Stimulated activated CD4-positive, alpha-beta T cell treated with anti-CD3 and anti-CD28 coated beads, TNF-alpha, amount 100 ng/mL, for 48 hours (primary cell): ENCODE data around the gene REEP1.
A peak's percentile ranks its signal among the peaks of the same experiment; 100 is the strongest.

Source experiments
- DNase-seq, 3 donors: peaks; one replicate each; pipeline ENCODE4 v3.0.0-alpha.2; 2020; ENCODE audit warnings: low read depth in 3 of 3

The REEP1 gene

DNA sequence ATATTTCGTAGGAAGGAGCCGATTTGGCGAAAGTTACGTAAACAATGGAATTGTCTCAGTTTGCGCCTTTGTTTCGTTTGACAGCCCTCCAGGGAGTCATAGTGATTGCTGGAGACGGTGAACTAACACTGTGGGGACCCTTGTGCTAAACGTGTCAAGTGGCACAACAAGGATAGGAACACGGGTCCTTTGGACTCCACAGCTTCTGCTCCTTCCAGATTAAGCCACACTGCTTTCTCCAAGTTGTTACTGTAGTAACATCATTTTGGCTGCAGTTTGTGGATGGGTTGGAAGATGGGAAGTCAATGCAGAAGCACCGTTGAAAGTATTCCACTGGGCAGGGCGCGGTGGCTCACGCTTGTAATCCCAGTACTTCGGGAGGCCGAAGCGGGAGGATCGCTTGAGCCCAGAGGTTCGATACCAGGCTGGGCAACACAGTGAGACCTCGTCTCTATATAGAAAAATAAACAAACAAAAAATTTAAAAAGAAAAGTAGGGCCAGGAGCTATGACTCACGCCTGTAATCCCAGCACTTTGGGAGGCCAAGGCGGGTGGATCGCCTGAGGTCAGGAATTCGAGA lies 141.5 kb downstream of the REEP1 start:
- no peak for DNase-seq

GRCh38 chr2:86195055-86195807 lies 142.2 kb downstream of the REEP1 start, which contains the start of gene IMMT:
IMMT (minus strand) TSS chr2:86195462; CDS start chr2:86195382, 80 bp downstream.
- DNase-seq = peak; percentile 90 to 97 (median 90)

DNA sequence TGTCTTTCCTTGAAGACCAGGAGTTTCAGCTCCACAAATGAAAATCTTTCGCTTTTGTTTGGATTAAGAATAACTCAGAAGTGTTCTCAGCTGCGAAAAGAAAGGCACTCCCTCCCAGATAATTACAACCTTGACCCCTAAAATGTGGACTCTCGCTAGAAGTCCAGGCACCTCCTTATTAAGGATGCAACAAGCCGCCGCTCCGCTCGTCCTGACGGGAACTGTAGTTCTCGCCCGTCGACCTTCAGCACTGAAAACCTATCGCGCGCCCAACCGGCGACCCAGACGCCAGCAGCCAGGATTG lies 142.7 kb downstream of the REEP1 start:
- no peak for DNase-seq

DNA sequence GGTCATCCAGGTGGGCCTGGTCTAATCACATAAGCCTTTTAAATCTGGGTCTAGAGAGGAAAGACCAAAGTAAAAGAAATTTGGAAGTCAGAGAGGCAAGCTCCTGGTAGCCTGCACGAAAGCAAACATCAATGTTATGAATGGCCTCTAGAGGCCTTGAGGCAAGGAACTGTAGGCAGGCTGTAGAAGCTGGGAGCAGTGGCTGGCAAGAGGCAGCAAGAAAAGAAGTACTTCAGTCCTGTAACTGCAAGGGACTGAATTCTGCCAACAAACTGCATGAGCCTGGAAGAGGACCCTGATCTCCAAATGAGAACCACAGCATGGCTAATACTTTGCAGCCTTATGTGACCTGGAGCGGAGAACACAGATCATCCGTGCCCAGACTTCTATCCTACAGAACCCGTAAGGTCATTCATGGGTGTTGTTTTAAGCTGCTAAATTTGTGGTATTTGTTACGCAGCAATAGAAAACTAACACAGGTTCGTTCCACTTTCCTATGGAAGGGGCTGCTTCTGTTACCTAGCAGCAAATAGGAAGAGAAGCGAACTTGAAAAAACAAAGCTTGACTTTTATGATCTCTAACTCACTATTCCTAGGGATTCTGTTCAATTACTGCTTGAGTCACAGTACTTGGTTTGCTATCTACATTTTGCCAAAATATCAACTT lies 143.4 kb downstream of the REEP1 start:
- DNase-seq = no peak

- DNase-seq = no peak
Observed at GRCh38 chr2:86189782-86190416, 147.5 kb downstream of the REEP1 start.

- DNase-seq = no peak
Observed at GRCh38 chr2:86186431-86186830, 151.0 kb downstream of the REEP1 start.

GRCh38 chr2:86185517-86186212 lies 151.8 kb downstream of the REEP1 start:
- no peak for DNase-seq

- no peak for DNase-seq
Observed at GRCh38 chr2:86176597-86176996, 160.8 kb downstream of the REEP1 start.

DNA sequence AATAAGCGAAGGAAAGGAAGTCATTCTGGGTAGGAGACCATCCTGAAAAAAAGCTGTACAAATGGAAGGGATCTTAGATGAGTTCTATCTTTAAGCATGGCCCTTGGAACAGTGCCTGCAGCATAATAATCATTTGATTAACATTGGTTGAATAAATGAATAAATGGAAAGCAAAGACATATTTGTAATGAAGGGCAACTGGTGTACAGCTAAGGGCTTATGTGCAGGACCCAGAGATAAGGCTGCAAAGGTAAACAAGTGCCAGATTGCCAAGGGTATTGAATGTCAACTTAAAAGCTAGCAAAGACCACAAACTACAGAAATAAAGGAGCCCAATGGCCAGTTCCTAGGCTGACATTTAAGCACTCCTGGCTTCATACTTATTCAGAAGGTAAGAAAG lies 161.6 kb downstream of the REEP1 start:
- no peak for DNase-seq

GRCh38 chr2:86174445-86174844 lies 163.0 kb downstream of the REEP1 start:
- no peak for DNase-seq

- DNase-seq = no peak
Observed at GRCh38 chr2:86172610-86173009, 164.8 kb downstream of the REEP1 start.

DNA sequence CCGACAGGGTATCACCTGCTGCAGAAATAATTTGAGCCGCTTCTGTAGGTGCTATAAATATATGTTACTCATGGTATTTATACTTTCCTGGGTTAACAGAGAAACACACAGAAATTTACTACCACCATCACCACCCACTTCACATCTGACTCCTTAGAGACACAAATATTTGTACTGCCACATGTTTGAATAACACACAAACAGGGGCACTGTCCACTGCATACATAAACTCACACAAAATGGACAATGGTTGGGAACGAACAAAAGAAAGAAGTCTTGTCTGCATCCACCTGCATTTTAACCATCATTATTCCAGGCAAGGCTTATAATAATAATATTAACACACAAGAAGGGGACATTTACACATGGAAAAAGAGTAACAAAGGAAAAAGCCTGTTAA lies 166.1 kb downstream of the REEP1 start:
- no peak for DNase-seq

- DNase-seq = no peak
Observed at GRCh38 chr2:86170449-86170848, 167.0 kb downstream of the REEP1 start.
